Measurements from ENCODE around the gene HSPB8.

HSPB8 gene

DNA sequence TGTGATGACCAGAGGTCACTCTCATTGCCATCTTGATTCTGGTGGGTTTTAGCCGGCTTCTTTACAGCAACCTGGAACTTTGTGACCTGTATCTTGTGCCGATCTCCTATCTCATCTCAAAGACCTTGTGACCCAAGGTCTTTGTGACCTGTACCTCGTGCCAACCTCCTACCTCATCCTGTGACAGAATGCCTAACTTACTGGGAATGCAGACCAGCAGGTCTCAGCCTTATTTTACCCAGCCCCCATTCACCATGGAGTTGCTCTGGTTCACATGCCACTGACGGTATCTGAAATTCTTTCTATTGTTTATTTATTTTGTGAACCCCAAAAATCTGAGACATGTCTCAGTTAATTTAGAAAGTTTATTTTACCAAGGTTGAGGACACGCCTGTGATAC is 7.4 kb upstream of the HSPB8 start:
- no peak for DNase-seq (ENCODE audit: low read depth, low spot score)

DNA sequence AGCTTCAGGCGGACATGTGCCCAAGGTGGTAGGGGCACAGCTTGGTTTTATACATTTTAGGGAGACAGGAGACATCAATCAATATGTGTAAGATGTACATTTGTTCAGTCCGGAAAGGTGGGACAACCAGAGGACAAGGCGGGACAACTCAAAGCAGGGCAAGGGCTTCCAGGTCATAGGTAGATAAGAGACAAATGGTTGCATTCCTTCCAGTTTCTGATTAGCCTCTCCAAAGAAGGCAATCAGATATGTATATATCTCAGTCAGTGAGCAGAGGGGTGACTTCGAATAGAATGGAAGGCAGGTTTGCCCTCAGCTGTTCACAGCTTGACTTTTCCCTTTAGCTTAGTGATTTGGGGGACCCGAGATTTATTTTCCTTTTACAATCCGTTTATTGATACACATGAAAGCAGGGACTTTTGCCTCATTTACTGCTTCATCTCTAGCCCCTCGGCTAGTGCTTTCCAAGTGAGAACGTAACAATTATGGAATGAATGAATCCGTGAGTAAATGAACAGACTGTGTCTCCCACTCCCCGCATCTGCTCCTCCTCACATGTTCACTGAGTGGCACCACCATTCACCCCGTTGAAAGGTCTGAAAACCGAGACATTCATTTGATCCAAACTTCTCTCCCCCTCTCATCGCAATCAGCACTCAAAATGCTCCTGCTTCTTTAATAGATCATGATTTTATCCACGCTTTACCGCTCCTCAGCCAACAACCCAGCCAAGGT is 6.9 kb upstream of the HSPB8 start:
- DNase-seq (ENCODE audit: low read depth, low spot score): no peak

DNA sequence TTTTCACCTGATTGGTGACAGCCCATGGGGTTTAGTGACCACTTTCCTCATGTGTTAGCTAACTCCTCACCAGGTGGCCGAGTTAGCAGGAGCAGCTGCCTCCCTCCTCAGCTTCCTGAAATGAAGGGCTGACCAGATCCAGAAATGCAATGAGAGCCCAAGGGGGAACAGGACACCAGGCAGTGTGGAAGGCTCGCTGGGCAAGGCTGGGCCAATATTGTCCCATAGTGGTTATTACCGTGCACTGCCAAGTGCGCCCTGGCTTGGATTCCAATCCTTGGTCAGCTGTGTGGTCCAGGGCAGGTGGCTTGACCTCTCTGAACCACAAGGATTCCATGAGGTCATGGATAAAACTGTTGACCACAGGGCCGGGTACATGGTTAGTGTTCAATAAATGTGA is 3.6 kb upstream of the HSPB8 start:
- DNase-seq (ENCODE audit: low read depth, low spot score): no peak

DNA sequence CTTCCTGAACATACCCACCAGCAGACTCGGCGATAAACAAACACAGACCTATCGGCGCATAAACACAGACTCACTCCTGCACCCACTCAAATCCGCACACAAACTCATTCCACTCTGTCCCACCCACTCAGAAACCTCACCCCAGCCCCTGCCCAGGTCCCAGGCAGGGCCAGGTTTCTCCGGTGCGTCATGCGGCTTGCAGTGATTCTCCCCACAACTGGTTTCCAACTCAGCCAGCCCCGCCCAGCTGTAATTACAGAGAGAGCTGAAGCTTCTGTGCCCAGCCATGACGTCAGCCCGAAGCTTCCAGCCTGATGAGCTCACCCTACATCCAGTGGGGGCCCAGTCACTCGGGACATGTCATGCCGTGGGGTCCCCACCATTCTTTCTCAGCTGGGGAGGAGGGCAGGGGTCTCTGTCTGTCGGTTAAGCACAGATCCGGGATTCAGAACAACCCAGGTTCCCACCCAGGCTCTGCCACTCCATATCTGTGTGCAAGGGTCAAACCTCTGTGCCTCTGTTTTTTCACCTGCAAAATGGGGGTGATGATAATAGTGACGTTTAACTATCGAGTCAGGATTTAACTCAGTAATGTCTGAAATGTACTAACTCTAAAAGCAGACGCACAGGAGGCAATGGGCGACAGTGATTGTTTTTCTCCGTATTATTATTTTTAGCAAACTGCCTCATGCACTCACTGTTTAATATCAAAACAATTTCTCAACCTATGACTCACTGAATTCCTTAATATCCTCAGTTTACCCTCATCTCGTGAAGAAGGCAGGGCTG is 2.3 kb upstream of the HSPB8 start:
- DNase-seq (ENCODE audit: low read depth, low spot score): no peak

DNA sequence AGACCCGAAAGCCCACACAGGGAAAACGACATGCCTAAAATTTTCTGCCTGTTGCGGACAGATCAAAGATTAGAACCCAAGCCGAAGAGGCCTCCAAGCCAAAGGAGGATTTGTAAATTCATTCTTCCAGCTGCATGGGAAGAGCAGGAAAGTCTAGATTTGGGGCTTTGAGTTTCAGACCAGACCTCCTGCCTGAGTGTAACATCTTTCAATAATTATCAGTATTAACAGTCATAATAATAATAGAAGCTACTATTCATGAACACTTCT is 1.7 kb upstream of the HSPB8 start:
- DNase-seq (ENCODE audit: low read depth, low spot score): no peak

DNA sequence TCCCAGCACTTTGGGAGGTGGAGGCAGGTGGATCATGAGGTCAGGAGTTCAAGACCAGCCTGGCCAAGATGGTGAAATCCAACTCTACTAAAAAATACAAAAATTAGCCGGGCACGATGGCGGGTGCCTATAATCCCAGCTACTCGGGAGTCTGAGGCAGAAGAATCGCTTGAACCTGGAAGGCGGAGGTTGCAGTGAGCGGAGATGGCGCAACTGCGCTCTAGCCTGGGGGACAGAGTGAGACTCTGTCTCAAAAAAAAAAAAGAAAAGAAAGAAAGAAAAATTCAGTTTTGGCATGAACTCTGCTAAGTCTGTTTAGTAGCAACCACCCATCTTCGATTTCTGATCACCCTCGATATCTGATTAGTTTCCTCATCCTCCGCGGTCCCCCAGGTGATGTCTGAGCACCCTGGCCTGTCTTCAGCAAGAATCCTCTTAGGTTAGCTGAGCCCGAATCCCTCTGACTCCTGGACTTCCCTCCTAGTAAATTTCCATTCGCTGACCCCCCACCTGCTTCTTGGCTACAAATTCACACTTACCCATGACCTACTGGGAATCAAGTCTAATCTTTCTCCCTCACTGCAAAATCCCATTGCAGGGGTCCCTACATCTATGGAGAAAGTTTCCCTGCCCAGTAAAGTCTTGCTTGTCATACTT is 879 bp upstream of the HSPB8 start:
- DNase-seq (ENCODE audit: low read depth, low spot score): no peak

DNA sequence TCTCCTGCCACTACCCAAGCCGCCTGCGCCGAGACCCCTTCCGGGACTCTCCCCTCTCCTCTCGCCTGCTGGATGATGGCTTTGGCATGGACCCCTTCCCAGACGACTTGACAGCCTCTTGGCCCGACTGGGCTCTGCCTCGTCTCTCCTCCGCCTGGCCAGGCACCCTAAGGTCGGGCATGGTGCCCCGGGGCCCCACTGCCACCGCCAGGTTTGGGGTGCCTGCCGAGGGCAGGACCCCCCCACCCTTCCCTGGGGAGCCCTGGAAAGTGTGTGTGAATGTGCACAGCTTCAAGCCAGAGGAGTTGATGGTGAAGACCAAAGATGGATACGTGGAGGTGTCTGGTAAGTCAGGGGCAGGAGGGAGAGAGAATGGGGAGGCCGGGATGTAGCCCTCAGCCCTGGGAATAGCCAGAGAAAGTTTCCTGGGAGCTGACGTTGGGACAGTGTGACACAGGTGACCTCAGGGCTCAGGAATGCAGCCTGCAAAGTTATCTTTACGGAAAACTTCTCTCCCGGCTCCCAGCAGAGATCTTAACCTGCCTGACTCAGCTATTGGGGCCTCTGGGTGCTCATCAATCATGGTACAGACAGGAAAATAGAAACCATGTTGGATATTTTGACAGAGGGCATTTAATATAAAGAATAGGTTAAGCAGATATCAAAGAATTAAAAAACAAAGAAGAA is 747 bp downstream of the HSPB8 start:
- no peak for DNase-seq (ENCODE audit: low read depth, low spot score)

DNA sequence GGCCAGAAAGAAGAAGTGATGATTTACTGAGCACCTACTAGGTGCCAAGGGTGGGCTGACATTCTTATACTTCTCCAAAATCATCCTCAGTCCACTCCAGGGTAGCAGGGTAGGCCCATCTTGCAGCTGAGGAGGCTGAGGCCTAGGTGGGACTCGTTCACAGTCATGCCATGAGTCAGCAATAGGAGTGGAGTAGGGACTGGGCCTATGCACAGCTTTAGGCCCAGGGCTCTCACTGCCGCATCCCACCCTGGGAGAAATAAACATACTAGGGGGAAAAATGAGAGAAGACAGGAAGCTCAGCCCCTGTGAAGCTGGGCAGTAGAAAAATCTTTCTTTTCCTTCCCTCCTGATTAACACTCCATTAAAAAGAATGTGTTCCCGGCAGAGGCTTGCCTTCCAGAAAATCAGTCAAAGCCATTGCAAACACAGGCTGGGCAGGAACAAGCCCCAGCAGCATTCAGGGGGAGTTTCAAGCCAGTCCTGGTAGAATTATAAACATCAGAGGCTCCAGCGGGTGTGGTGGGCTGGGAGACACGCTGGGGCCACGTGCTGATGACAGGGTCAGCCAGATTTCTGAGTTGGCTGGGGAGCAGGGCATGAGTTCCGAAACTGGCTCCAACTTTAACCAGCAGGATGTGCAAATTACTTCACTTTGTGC is 1.8 kb downstream of the HSPB8 start:
- no peak for DNase-seq (ENCODE audit: low read depth, low spot score)

DNA sequence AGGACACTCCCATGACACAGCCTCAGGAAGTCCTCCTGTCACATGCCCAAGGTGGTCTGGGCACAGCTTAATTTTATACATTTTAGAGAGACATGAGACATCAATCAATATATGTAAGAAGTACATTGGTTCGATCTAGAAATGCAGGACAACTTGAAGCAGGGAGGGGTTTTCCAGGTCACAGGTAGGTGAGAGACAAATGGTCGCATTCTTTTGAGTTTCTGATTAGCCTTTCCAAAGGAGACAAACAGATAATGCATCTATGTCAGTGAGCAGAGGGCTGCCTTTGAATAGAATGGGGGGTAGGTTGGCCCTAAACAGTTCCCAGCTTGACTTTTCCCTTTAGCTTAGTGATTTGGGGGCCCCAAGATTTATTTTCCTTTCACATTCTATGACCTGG is 2.5 kb downstream of the HSPB8 start:
- no peak for DNase-seq (ENCODE audit: low read depth, low spot score)

DNA sequence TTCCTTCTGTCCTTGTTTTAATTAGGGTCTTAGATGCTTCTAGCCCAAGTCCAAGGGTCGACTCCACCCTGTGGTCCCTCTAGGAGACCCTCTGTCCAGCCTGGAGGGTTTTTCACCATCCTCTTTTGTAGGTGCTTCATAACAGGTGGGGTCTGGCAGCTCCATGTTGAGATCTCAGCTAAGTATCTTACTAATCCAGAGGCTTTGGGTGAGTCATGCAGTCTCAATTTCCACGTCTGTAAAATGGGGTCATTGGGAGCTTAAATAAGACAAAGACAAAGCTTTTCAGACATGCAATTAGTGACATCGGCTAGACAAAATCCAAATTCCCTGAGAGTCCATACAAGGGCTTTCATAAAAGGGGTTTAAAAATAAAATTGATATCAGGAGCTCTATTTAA is 3.2 kb downstream of the HSPB8 start:
- no peak for DNase-seq (ENCODE audit: low read depth, low spot score)

DNA sequence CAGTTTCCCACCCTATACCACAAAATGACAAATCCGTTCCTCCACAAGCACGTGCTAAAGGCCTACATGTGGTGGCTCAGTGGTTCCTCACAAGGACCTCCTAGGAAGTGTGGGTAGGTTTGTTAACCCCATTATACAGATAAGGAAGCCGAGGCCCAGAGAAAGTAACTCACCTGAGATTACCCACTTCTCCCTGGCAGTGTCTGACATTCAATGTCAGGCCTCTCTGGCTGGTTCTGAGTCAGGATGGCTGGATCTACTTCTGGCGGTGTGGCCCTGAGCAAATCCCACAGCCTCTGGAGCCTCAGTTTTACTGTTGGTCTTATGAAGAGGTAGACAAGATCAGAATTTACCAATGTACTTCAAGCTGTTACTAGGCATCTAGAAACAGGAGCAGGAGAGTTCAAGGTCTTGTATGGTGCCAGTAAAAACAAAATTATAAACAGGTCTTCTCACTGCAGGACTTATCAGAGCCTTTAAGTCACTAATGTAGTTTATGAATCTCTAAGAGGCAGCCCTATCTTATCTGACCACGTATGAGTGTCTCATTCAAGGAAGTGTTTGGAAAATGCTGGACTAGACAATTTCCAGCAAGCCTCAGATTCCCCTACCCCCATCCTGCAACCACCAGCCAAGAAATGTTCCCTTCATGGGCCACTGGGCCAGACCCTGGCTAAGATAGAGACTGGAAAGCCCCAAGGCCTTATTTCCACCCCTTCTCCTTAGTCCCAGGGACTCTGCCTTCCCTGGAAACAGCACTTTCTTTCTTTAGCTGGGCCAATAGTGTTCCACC is 4.2 kb downstream of the HSPB8 start:
- DNase-seq (ENCODE audit: low read depth, low spot score): no peak

DNA sequence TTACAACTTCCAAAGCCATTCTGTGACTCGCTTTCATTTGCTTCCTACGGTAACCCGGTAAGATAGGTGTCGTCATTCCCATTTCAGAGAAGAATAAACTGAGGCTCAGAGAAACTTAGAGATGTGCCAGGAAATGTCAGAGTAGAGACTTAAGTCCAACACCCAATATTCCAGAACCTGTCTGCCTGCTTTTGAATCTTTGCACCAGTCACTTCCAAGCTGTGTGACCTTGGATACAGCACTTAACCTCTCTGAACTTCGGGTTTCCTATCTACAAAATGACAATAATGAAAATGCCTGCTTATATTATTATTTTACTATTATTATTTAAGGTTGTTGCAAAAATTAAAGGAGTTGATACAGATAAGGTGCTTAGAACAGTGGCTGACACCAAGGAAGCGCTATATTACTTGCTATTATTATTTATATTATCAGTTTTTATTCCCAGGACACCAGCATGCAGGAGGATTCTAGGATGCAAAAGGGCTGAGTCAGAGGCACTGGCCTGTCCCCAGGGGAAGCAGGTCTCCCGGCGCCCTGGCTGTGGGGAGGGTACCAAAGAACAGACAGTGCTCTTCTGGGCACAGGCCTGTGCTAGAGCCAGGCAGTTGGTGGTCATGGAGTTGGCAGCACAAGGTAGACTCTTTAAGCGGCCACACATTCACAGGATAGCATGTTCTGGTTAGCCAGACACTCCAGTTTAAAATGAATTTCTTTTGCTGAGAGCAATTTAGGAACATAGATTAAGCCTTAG is 5.4 kb downstream of the HSPB8 start:
- no peak for DNase-seq (ENCODE audit: low read depth, low spot score)

DNA sequence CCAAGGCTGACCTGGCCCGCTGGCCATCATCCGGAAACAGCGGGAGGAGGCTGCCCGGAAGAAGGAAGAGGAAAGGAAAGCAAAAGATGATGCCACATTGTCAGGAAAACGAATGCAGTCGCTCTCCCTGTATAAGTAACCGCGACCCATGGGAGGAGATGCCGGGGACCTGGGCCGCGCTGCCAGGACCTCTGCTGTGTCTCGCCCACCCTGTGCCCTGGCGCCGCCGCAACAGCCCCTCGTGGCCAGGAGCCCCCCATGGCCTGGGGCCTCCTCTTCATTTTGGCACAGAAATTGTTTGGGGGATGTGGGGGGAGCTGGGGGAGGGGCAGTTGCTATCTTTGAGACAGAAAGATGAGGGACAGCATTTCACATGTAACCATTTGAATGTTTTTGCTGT is 16.5 kb downstream of the HSPB8 start:
- DNase-seq (ENCODE audit: low read depth, low spot score): no peak

DNA sequence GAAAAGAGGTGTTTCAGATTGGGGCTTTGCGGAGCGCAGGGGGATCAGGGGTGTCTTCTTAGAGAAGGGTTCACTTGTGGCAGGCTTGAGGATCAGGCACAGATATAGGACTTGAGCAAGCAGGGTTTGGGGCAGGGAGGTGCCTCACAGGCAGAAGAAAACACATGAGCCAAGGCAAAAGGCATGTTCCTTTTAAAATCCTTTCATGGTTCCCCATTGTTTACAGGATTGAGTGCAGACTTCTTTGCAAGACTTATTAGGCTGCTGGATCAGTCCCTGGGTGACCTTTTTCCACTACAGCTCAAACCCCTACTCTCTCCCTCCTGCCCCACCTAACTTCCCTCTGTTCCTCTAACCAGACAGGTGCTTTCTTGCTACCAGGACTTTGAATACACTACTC is 19.7 kb downstream of the HSPB8 start:
- DNase-seq (ENCODE audit: low read depth, low spot score): no peak

DNA sequence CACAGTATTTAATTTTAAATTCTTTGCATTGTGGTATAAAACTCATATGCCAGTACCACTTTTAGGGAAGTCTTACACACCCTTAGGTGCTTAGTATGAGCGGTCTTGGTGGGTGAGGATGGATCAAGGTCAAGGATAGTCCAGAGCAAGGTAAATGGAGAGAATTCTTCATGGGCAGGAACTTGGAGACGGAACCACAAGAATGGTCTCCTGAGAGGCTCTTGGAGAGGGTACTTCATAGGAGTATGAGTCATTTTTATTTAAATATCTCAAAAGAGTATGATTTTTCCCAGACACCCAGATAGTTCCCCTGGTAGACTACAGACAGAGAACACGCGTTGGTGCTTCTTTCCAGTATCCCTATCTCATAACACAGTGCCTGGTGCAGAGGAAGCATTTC is 21.9 kb downstream of the HSPB8 start:
- no peak for DNase-seq (ENCODE audit: low read depth, low spot score)

DNA sequence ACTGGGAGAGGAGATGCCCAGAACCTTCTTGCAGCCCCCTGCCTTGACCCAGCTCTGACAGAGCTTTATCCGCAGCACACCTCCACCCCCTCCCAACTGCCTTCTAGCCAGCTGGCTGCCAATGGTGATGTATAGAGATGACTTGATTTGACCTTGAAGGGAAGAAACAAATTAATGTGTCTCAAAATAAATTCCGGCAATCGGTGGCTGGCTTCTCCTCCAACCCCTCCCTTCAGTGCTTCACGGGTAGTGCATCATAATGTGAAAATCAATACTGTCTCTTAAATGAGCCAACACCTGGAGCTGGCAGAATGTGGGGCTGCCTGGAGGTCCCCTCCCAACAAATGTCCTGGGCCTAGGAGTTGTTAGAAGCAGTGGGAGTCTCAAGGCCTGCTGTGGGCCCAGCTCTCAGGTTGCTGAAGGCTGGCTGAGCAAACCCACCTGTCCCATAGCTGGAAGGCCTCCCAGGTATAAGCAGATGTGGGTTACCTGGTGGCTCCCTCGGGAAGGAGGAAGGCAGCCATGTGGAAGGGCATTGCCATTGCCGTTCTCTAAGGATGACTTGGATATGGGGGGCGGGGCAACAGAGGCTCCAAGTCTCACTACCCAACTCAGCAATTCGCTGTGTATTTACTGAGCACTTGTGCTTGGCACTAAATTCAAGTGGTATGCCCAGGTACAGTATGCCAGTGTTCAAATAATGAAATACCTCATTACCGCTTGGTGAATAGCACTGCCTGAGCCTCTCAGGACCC is 23.2 kb downstream of the HSPB8 start:
- DNase-seq (ENCODE audit: low read depth, low spot score): no peak

DNA sequence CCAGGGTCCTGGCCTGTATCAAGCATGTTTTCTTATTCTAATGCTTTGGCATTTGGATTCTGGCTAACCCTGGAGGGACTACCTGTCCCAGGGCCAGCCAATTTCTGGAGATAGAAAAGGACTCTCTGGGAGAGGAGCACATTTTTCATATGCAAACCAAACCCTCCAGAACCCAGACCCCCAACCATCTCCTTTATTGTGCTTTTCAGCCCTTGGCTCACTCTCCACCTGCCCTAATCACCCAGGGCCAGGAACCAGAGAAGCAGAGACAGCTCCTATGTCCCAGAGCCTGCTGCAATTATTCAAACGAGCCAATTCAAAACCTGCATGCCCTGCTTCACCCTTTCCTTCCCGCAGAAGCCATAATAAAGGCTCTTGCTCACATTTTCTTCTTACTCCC is 23.8 kb downstream of the HSPB8 start:
- DNase-seq (ENCODE audit: low read depth, low spot score): no peak

DNA sequence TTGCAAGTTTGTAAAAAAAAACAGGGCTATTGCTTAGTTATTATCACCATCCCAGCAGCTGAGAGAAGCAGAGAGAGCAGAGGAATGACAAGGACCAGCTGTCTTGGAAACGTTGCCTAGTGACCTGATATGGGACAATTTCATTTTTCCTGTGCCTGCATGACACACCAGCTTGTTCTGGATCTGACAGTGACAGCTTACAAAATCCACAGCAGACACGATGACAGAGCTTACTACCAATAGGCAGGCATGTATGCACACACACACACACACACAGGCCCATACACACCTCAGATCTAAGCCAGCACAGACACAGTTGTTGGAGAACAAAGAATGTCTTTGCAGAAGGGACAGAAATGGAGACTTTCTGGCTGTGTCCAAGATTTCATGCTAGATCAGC is 25.4 kb downstream of the HSPB8 start:
- DNase-seq (ENCODE audit: low read depth, low spot score): no peak

DNA sequence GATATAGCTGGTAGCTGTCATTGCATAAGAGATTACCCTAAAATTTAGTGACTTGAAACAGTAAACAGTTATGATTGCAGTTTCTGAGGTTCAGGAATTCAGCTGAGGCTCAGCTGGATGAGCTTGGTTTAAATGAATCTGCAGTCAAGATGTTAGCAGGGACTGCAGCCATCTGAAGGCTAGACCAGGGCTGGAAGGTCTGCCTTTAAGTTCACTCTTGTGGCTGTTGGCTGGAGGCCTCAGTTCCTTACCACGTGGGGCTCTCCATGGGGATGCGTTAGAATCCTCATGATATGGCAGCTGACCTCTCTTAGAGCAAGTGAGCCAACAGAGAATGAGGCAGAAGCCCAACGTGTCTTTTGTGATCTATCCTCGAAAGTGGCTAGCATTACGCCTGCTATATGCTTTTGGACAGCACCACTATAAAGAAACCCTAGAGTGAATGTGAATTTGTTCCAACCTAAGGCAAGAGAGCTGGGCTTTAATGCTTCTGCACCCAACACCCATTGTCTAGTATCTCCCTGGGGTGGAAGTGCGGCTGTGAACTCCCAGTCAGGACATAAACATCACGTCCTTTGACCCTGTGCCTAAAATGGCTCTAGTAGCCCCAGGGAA is 26.0 kb downstream of the HSPB8 start:
- DNase-seq (ENCODE audit: low read depth, low spot score): no peak

Data from activated CD4-positive, CD25-positive, alpha-beta regulatory T cell treated with anti-CD3 and anti-CD28 coated beads, Interleukin-2, amount 50 U/mL, for 16 hours (primary cell).